KG1 (cell line): ENCODE data around the gene ACVRL1.
"Not testable (repeated sequence)": the region's sequence is repeated elsewhere in the genome, so short reads cannot be mapped to it uniquely, and the experiment has no call there.

ENCODE experiments used
- DNase-seq: peaks from one replicate; lab custom pipeline; 2025; lab: John Stamatoyannopoulos, UW

Gene ACVRL1

GRCh38 chr12:51874486-51874885, 32.8 kb upstream of the ACVRL1 start:
- DNase-seq: no peak

- DNase-seq: no peak
These were observed 28.2 kb upstream of the ACVRL1 start for GRCh38 chr12:51879102-51879501.

GRCh38 chr12:51883295-51883694, 24.0 kb upstream of the ACVRL1 start:
- DNase-seq: no peak

- DNase-seq: no peak
These were observed 23.2 kb upstream of the ACVRL1 start for GRCh38 chr12:51883998-51884675.

- no peak for DNase-seq
These were observed 22.6 kb upstream of the ACVRL1 start for GRCh38 chr12:51884676-51885229.

GRCh38 chr12:51885294-51886020, 21.8 kb upstream of the ACVRL1 start:
- not testable (repeated sequence) for DNase-seq

GRCh38 chr12:51886021-51886710, 21.1 kb upstream of the ACVRL1 start:
- DNase-seq: no peak

- no peak for DNase-seq
These were observed 19.6 kb upstream of the ACVRL1 start, which contains the start of gene ANKRD33 for GRCh38 chr12:51887476-51888315. Gene ANKRD33, plus strand, starts transcription at chr12:51888103. Its CDS starts 84 bp downstream, at chr12:51888187.

- no peak for DNase-seq
These were observed 18.7 kb upstream of the ACVRL1 start for GRCh38 chr12:51888316-51889215.

- no peak for DNase-seq
These were observed 17.8 kb upstream of the ACVRL1 start for GRCh38 chr12:51889216-51890132.

GRCh38 chr12:51890133-51890464, 17.2 kb upstream of the ACVRL1 start:
- DNase-seq: no peak

- DNase-seq: no peak
These were observed 16.7 kb upstream of the ACVRL1 start for GRCh38 chr12:51890511-51891171.

GRCh38 chr12:51891843-51892242, 15.5 kb upstream of the ACVRL1 start:
- DNase-seq: no peak

GRCh38 chr12:51893786-51894185, 13.5 kb upstream of the ACVRL1 start:
- no peak for DNase-seq

- no peak for DNase-seq
These were observed 11.7 kb upstream of the ACVRL1 start for GRCh38 chr12:51895378-51896135.

- DNase-seq: no peak
These were observed 11.1 kb upstream of the ACVRL1 start for GRCh38 chr12:51896236-51896635.

- DNase-seq: no peak
These were observed 10.1 kb upstream of the ACVRL1 start for GRCh38 chr12:51897181-51897580.

- DNase-seq: no peak
These were observed 8.8 kb upstream of the ACVRL1 start for GRCh38 chr12:51898506-51898905.
